Measurements from ENCODE around the gene GALNT2.

DNA sequence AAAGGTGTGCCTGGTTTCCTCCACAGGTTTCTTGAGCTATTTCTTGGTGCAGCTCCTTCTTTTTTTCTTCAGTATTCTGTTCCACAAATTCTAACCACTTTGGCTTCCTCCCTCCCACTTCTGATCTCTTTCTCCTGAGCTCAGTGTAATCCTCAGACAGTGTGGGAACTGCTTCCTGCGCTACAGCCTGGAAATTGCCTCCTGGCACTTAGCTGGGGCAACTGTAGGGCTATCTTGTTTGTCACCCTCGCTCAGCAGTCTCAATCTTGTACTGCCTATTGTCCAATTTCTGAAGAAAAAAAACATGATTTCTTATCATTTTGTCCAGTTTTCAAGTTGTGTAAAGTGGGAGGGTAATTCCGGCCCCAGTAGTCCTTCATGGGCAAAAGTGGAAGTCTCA lies 24.0 kb upstream of the GALNT2 start:
- TF ChIP-seq CTCF (IDR thresholded peaks at IDR 0.05) (no peak), EZH2 (IDR thresholded peaks at IDR 0.05; ENCODE audit: borderline replicate concordance, insufficient read depth, low read depth, low read length, poor library complexity, severe bottlenecking) (no peak)
